Nephron (organoid): ENCODE measurements around the gene L3MBTL1.

Experiments
- H3K27ac Mint-ChIP-seq, 3 experiments: 2 replicates each; pipeline ENCODE4 v1.8.0; 2020; ENCODE audit warnings: mixed read lengths in 3 of 3, mild to moderate bottlenecking in 2 of 3, moderate library complexity in 1 of 3
- H3K27me3 Mint-ChIP-seq: 2 replicates; pipeline ENCODE4 v1.8.0; 2021; ENCODE audit warnings: low read depth, mild to moderate bottlenecking, moderate library complexity, mixed read lengths
- H3K36me3 Mint-ChIP-seq: 2 replicates; pipeline ENCODE4 v1.8.0; 2020; ENCODE audit warnings: low read depth, mixed read lengths
- H3K4me1 Mint-ChIP-seq: 2 replicates; pipeline ENCODE4 v1.8.0; 2020; ENCODE audit warnings: mixed read lengths
- H3K4me3 Mint-ChIP-seq, 3 experiments: 2 replicates each; pipeline ENCODE4 v1.8.0; 2020; ENCODE audit warnings: mild to moderate bottlenecking in 3 of 3, mixed read lengths in 3 of 3, moderate library complexity in 2 of 3
- H3K9me3 Mint-ChIP-seq: 2 replicates; pipeline ENCODE4 v1.8.0; 2020; ENCODE audit warnings: mixed read lengths
- TF ChIP-seq, protein P1 (sequence below), 3 experiments: fragments of 200-600 bp; sonication (generic); IDR thresholded peaks; one replicate each; pipeline ENCODE4 v1.5.0; 2021; ENCODE audit warnings: antibody characterized with exemption in 3 of 3; ENCODE audit not compliant: unreplicated experiment in 3 of 3

L3MBTL1 gene

DNA sequence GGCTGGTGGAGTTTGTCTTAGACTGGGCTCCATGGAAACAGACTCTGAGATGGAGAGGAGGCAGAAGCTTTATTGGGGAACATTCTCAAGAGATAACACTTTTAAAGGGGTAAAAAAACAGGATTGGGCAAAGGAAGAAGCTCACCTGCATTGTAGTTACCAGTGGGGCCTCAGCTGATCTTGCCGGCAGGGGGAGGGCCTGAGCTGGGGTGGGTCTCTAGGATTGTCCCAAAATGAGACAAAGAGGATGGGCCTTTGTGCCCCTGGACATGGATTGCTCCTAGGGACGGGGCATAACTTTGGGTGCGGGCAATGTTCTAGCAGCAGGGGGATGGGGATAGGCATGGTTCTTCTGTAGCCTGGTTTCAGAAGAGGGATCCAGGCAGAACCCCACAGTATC, 63.8 kb downstream of the L3MBTL1 start:
- H3K27ac Mint-ChIP-seq: no peak overlapping the region
- TF ChIP-seq, protein P1, sequence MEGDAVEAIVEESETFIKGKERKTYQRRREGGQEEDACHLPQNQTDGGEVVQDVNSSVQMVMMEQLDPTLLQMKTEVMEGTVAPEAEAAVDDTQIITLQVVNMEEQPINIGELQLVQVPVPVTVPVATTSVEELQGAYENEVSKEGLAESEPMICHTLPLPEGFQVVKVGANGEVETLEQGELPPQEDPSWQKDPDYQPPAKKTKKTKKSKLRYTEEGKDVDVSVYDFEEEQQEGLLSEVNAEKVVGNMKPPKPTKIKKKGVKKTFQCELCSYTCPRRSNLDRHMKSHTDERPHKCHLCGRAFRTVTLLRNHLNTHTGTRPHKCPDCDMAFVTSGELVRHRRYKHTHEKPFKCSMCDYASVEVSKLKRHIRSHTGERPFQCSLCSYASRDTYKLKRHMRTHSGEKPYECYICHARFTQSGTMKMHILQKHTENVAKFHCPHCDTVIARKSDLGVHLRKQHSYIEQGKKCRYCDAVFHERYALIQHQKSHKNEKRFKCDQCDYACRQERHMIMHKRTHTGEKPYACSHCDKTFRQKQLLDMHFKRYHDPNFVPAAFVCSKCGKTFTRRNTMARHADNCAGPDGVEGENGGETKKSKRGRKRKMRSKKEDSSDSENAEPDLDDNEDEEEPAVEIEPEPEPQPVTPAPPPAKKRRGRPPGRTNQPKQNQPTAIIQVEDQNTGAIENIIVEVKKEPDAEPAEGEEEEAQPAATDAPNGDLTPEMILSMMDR (IDR thresholded peaks at IDR 0.05; ENCODE audit: unreplicated experiment in 3 of 3): no peak
- no peak overlapping the region for H3K4me3 Mint-ChIP-seq
- no peaks in the 10 kb centered on the region for H3K36me3 Mint-ChIP-seq
- no peaks in the 10 kb centered on the region for H3K9me3 Mint-ChIP-seq
- peaks cover 3% of the 10 kb centered on the region for H3K27me3 Mint-ChIP-seq
- H3K4me1 Mint-ChIP-seq: no peaks in the 10 kb centered on the region

DNA sequence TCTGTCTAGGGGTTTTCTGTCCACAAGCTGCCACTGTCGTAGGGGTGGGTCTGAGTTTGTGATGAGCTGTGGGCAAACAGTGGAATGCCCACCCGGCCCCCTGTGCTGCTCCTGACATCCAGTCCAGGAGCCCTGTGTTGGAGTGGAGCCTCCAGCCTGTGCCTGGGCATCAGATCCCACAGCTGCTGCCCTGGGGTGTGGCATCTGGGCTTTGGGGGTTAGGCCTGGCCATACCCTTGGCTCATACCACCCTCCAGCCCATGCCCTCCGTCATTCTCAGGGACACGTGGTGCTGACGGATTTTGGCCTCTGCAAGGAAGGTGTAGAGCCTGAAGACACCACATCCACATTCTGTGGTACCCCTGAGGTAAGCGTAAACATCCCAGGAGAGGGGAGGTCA, 64.3 kb downstream of the L3MBTL1 start:
- H3K27ac Mint-ChIP-seq: no peak overlapping the region
- no peak overlapping the region for H3K4me3 Mint-ChIP-seq
- H3K36me3 Mint-ChIP-seq: peaks cover under 1% of the 10 kb centered on the region
- TF ChIP-seq, protein P1 (IDR thresholded peaks at IDR 0.05; ENCODE audit: unreplicated experiment in 3 of 3): no peak
- no peaks in the 10 kb centered on the region for H3K9me3 Mint-ChIP-seq
- H3K4me1 Mint-ChIP-seq: no peaks in the 10 kb centered on the region
- peaks cover 3% of the 10 kb centered on the region for H3K27me3 Mint-ChIP-seq

DNA sequence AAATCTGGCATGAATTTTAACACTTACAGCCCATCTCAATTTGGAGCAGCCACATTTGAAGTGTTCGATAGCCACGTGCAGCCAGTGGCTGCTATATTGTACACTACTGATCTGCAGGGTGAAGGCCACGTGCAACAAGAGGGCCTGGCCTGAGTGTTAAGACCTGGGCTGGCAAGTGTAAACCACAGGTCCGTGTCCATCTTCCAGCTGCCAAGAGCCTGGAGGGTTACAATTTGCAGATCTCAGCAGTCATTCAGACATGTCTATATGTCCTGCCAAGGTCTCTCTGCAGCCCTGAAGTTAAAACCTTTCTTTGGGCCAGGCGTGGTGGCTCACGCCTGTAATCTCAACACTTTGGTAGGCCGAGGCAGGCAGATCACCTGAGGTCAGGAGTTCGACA, 65.4 kb downstream of the L3MBTL1 start:
- Mint-ChIP-seq H3K4me1 (no peaks in the 10 kb centered on the region), H3K27ac (no peak overlapping the region), H3K4me3 (no peak overlapping the region), H3K36me3 (peaks cover 4% of the 10 kb centered on the region), H3K27me3 (peaks cover 3% of the 10 kb centered on the region), H3K9me3 (no peaks in the 10 kb centered on the region)
- TF ChIP-seq, protein P1 (IDR thresholded peaks at IDR 0.05; ENCODE audit: unreplicated experiment in 3 of 3): no peak

DNA sequence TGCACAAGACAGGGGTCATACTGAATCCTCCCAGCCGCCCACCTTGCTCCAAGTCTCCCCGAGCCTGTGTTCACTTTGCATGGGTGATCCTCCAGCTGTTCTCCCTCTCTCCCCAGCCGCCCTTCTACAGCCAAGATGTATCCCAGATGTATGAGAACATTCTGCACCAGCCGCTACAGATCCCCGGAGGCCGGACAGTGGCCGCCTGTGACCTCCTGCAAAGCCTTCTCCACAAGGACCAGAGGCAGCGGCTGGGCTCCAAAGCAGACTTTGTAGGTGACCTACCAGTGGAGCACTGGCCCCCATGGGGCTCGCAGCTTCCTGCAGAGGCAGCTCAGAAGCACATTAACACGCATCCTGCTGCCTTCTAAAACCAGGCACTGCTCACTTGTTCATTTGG, 68.6 kb downstream of the L3MBTL1 start:
- Mint-ChIP-seq H3K36me3 (peaks cover 4% of the 10 kb centered on the region), H3K27ac (no peak overlapping the region), H3K4me3 (no peak overlapping the region), H3K9me3 (no peaks in the 10 kb centered on the region), H3K4me1 (no peaks in the 10 kb centered on the region), H3K27me3 (no peaks in the 10 kb centered on the region)
- TF ChIP-seq, protein P1 (IDR thresholded peaks at IDR 0.05; ENCODE audit: unreplicated experiment in 3 of 3): no peak

DNA sequence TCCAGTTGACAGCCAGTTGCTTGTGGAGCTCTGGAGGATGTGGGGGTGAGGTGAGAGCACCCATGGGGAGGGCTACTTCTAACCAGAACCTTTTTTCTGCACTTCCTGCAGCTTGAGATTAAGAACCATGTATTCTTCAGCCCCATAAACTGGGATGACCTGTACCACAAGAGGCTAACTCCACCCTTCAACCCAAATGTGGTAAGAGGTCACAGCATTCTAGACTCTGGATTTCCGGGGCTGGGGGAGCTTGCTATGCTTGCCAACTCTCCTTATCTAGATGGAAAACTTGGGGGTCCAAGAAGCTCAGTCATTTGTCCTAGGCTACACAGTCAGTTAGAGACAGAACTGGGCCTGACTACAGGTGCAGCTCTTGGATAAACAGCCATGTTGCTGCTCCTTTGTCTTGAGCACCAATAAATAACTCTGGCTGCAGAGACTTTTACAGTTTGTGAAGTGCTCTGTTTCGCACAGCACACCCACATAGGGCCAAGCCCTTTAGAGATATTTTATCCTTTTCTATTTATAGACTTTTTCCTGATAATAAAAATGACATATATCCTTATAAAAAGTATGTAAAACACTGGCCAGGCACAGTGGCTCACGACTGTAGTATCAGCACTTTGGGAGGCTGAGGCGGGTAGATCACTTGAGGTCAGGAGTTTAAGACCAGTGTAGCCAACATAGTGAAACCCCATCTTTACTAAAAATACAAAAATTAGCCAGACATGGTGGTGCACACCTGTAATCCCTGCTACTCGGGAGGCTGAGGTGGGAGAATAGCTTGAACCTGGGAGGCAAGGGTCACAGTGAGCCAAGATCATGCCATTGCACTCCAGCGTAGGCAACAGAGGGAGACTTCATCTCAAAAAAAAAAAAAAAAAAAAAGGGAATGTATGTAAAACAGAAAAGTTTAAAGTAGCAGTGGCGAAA, 72.6 kb downstream of the L3MBTL1 start:
- H3K4me1 Mint-ChIP-seq: peaks cover 14% of the 10 kb centered on the region
- no peak overlapping the region for H3K4me3 Mint-ChIP-seq
- TF ChIP-seq, protein P1 (IDR thresholded peaks at IDR 0.05; ENCODE audit: unreplicated experiment in 3 of 3): no peak
- no peaks in the 10 kb centered on the region for H3K27me3 Mint-ChIP-seq
- no peak overlapping the region for H3K27ac Mint-ChIP-seq
- H3K9me3 Mint-ChIP-seq: no peaks in the 10 kb centered on the region
- H3K36me3 Mint-ChIP-seq: peaks cover 4% of the 10 kb centered on the region
